Osteocyte (in vitro differentiated cells): ENCODE measurements around the gene COL11A1. TPM values are rescaled to one million over a fixed set of nuclear protein-coding genes. Genes with fewer than 3 reads are reported as not detected.
A peak's percentile ranks its signal among the peaks of the same experiment; 100 is the strongest.

ENCODE experiments used
- DNase-seq: peaks from one replicate; pipeline ENCODE4 v3.0.0; 2021; ENCODE audit warnings: mixed read lengths; ENCODE audit not compliant: unreplicated experiment; ENCODE audit errors: extremely low spot score
- H3K27ac Mint-ChIP-seq: one replicate; pipeline ENCODE4 v1.8.0; 2021; ENCODE audit warnings: mild to moderate bottlenecking, mixed read lengths; ENCODE audit not compliant: unreplicated experiment
- H3K27me3 Mint-ChIP-seq: one replicate; pipeline ENCODE4 v1.8.0; 2021; ENCODE audit warnings: mixed read lengths; ENCODE audit not compliant: unreplicated experiment
- H3K36me3 Mint-ChIP-seq: one replicate; pipeline ENCODE4 v1.8.0; 2021; ENCODE audit warnings: mixed read lengths; ENCODE audit not compliant: unreplicated experiment
- H3K4me1 Mint-ChIP-seq: one replicate; pipeline ENCODE4 v1.8.0; 2021; ENCODE audit warnings: mixed read lengths; ENCODE audit not compliant: unreplicated experiment
- H3K4me3 Mint-ChIP-seq: one replicate; pipeline ENCODE4 v1.8.0; 2021; ENCODE audit warnings: mild to moderate bottlenecking, moderate library complexity, mixed read lengths; ENCODE audit not compliant: unreplicated experiment
- H3K9me3 Mint-ChIP-seq: one replicate; pipeline ENCODE4 v1.8.0; 2021; ENCODE audit warnings: mixed read lengths; ENCODE audit not compliant: unreplicated experiment
- total RNA-seq: library from RNA; stranded (reverse); gene quantifications from 2 replicates; pipeline ENCODE4 v1.2.1, GENCODE V29; 2021
- TF ChIP-seq, protein P1 (sequence below): fragments of 200-600 bp; sonication (generic); IDR thresholded peaks from 2 replicates; pipeline ENCODE4 v1.5.0; 2021; ENCODE audit warnings: antibody characterized with exemption, mild to moderate bottlenecking, moderate library complexity

Gene COL11A1
- total RNA-seq, 1 donor from 2014 or later = 592 TPM

- Mint-ChIP-seq H3K9me3 (peaks cover 5% of the 10 kb centered on the region), H3K27ac (peak overlapping the region; percentile 6), H3K4me1 (peaks cover 41% of the 10 kb centered on the region), H3K4me3 (no peak overlapping the region), H3K27me3 (no peaks in the 10 kb centered on the region), H3K36me3 (peaks cover 39% of the 10 kb centered on the region)
- TF ChIP-seq, protein P1, sequence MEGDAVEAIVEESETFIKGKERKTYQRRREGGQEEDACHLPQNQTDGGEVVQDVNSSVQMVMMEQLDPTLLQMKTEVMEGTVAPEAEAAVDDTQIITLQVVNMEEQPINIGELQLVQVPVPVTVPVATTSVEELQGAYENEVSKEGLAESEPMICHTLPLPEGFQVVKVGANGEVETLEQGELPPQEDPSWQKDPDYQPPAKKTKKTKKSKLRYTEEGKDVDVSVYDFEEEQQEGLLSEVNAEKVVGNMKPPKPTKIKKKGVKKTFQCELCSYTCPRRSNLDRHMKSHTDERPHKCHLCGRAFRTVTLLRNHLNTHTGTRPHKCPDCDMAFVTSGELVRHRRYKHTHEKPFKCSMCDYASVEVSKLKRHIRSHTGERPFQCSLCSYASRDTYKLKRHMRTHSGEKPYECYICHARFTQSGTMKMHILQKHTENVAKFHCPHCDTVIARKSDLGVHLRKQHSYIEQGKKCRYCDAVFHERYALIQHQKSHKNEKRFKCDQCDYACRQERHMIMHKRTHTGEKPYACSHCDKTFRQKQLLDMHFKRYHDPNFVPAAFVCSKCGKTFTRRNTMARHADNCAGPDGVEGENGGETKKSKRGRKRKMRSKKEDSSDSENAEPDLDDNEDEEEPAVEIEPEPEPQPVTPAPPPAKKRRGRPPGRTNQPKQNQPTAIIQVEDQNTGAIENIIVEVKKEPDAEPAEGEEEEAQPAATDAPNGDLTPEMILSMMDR = no peak
- no peak for DNase-seq
Measured at GRCh38 chr1:103087256-103087655, 21.1 kb downstream of the COL11A1 start.

- no peak overlapping the region for H3K27ac Mint-ChIP-seq
- H3K27me3 Mint-ChIP-seq = no peaks in the 10 kb centered on the region
- H3K4me1 Mint-ChIP-seq = peaks cover 37% of the 10 kb centered on the region
- peaks cover 41% of the 10 kb centered on the region for H3K36me3 Mint-ChIP-seq
- peaks cover 5% of the 10 kb centered on the region for H3K9me3 Mint-ChIP-seq
- TF ChIP-seq, protein P1 = no peak
- no peak for DNase-seq
- peak overlapping the region; percentile 14 for H3K4me3 Mint-ChIP-seq
Measured at GRCh38 chr1:103084181-103084580, 24.1 kb downstream of the COL11A1 start.

DNA sequence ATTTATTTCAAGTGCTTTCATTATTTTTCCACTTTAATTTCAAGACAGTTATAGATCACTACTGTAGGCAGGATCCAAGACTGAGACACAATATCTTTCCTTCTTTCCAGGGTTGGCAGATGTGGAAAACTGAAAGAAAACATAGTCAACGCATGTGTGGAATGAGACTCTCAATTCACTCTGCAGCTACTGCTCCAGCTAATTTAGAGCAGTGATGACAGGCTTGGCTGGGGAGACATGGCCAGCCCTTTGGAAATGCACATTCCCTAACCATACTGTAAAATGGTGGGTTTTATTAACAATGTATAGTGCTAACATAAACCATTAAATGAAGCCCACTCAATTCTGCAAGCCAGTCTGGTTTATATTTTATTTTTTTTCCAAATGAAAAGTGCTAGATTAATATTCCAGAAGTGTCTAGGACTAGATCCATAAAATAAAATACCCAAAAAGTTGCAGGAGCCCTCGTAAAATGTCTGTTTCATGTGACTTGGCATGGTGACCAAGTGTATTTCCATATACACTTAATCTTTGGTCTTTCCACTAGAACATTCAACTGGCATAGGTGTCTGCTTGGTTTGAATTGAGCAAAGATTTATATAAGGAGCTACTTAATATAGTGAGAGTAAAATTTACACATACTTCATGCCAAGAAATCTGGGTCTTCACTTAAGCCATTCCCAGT lies 32.9 kb downstream of the COL11A1 start:
- DNase-seq = no peak
- Mint-ChIP-seq H3K27me3 (no peaks in the 10 kb centered on the region), H3K4me3 (no peak overlapping the region), H3K4me1 (peaks cover 3% of the 10 kb centered on the region), H3K9me3 (no peaks in the 10 kb centered on the region), H3K36me3 (peaks cover 43% of the 10 kb centered on the region), H3K27ac (no peak overlapping the region)
- TF ChIP-seq, protein P1 = no peak

- Mint-ChIP-seq H3K9me3 (no peaks in the 10 kb centered on the region), H3K27ac (no peak overlapping the region), H3K27me3 (no peaks in the 10 kb centered on the region), H3K4me1 (peaks cover 4% of the 10 kb centered on the region), H3K4me3 (no peak overlapping the region), H3K36me3 (peaks cover 44% of the 10 kb centered on the region)
- TF ChIP-seq, protein P1 = no peak
- no peak for DNase-seq
Measured at GRCh38 chr1:103074224-103074623, 34.1 kb downstream of the COL11A1 start.

DNA sequence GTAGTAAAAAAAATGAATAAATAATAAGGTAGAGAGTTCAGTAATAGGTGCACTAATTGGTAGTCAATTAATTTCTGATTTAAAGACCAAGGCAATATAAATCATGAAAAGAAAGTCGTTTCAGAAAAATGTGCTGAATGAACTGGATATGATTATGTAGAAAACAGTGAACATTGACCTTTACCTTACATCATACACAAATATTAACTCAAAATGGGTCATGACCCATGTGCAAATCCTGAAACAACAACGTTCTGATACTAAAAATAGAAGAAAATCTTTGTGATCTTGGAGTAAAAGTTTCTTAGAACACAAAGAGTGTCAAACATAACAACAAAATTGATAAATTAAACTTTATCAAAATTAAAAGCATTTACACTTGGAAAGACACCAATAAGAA lies 39.1 kb downstream of the COL11A1 start:
- no peak overlapping the region for H3K4me3 Mint-ChIP-seq
- H3K9me3 Mint-ChIP-seq = no peaks in the 10 kb centered on the region
- peaks cover 25% of the 10 kb centered on the region for H3K36me3 Mint-ChIP-seq
- peaks cover 11% of the 10 kb centered on the region for H3K4me1 Mint-ChIP-seq
- no peak for DNase-seq
- H3K27ac Mint-ChIP-seq = no peak overlapping the region
- no peaks in the 10 kb centered on the region for H3K27me3 Mint-ChIP-seq
- TF ChIP-seq, protein P1 = no peak
